NCI-H146 treated with DMSO at 0.1 percent for 48 hours (cell line): ENCODE data around the gene NIN.

Experiments used
- DNase-seq: peaks from one replicate; lab custom pipeline; 2025; ENCODE audit not compliant: unreplicated experiment; lab: John Stamatoyannopoulos, UW

NIN gene

GRCh38 chr14:50844391-50844790, 13.4 kb upstream of the NIN start:
- no peak for DNase-seq

DNA sequence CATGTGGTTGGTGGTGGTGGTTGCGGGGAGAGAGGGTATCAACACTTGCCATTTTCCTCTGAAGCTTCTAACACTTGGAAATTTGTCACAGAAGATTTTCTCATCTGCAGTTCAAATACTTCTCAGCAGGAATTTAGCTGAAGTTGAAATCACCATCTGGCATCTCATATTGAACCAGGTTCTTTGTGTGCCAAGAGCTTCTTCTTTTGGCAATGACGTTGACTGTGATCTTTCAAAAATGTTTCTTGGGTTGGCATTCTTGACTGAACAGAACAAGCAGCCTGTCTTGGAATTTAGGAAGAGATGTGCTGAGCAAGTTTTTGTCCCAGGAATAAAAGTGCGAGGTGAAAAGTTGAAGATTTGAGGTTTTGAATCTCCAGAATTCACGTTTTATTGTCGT, 8.7 kb upstream of the NIN start:
- no peak for DNase-seq

DNA sequence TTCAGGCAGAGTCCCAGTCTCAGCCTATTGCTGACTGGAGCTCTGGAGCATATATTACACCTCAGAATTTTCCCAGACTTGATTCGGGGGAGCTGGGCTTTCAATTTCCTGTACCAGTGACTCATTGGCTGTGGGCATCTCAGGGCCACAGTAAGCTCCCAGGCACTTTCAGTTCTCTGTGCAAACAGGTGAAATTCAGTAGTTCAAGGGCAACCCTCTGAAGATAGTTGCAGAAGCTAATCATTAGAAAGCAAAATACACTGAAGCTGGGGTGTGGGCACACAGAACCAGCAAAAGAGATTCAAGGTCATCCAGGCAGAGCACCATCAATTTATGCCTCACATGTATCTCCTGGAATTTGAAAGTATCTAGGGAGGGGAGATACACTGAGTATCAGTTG, 8.1 kb upstream of the NIN start:
- DNase-seq, result no peak

- no peak for DNase-seq
These were observed 7.0 kb upstream of the NIN start for GRCh38 chr14:50837850-50838470.

DNA sequence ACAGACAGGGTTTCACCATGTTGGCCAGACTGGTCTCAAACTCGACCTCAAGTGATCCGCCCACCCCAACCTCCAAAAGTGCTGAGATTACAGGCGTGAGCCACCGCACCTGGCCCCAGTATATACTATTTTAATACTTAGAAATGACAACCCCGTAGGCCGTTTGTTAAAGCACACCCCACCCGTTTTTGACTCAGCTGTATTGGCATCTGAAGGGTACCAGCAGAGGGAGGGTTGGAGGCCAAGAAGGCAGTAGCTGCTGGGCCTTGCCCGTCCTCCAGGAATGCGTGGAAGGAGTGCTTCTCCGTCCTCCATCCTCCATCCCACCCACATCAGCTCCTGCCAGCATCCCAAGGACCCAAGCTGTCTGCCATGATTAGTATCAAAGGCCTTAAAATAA, 6.3 kb upstream of the NIN start:
- DNase-seq, result no peak

DNA sequence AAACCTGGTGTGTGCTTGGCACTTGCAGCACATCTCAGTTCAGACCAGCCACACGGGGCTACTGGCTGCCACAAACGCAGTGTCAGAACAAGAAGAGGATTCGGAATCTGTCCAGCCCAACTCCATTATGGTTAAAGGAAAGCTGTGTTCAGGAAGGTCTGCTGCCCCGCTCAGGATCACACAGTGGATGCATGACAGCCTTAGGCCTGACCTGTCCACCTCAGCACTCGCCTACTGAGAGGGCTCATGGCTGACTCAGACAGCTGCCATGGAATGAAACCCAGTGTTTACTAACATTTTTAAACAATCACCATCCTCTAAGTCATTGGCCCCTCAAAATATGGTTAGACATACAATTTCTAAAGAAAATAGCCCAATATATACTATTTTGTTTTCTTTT, 5.6 kb upstream of the NIN start:
- no peak for DNase-seq

DNA sequence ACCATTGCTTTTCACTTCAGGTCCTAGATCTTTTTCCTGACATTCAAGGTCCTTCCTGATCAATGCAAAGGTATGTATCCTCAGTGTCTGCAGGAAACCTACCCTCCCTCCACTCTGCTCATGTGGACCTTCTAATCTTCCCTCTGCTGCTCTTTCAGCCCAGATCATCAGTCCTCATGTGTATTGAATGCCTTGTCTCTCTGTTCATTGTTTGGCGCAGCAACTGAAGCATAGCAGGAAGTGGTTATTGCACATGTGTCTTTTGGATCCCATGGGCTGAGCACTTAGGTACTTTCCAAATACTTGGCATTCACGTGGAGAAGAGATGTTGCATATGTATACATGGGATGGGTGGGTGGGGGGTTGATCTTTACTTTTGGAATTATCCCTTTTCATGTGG, 4.3 kb upstream of the NIN start:
- DNase-seq, result no peak

DNA sequence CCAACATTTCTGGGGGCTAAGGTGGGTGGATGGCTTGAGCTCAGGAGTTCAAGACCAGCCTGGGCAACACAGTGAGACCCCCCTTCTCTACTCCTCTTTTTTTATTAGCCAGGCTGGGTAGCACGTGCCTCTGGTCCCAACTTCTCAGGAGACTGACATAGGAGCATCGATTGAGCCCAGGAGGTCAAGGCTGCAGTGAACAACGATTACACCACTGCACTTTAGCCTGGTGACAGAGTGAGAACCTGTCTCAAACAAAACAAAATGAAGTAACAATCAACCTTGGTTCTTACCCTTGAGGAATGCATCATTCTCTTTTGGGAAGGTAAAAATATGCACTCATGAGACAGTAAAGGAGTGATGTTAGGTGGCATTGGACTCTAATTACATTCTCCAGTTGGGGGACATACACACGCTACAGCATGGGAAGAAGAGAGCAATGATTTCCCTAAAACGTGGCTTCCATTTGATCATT, 3.9 kb upstream of the NIN start:
- no peak for DNase-seq

- no peak for DNase-seq
These were observed 2.1 kb upstream of the NIN start for GRCh38 chr14:50832935-50833630.

GRCh38 chr14:50831726-50832168, 785 bp upstream of the NIN start:
- DNase-seq, result no peak

DNA sequence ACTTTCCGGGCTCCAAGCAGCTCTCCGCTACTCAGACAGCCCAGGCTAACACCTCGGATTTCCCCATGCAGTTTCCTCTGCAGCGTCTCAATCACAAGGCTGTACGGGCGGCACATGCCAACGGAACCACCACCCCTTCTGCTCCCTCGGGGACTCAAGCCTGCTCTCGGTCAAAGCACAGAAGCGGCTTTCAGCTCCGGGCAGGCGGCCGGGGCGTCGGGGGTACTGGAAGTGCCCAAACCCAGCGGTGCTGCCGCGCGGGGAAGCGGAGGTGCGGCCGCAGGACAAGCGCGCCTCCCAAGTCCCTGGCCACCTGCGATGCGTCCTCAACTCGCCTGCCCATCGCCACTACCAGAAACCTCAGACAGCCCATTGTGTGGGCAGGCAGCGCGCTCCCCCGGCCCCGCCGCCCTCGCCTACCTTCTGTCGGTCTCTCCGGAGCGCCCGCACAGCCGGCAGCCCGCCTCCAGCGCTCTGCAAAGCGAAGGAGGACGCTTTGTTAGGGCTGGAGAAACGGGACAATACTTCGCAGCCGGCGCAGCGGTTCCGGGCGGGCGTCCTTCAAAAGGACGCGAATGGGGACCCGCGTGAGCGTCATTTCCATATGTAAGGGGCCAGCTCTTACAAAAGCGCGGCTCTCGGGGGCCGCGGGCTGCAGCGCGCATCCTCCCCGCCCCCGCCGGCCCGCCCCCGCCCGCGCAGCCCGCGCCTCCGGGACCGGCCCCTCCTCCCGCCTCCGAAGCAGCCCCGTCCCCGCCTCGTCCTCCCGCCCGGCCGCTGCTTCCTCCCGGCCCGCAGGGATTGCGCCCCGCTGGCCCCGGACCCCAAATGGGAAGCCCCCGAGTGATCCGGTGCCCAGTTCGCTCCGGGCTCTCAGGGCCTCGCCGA, 674 bp downstream of the NIN start:
- DNase-seq, result peak; percentile 56

GRCh38 chr14:50829489-50830043, 1.4 kb downstream of the NIN start:
- DNase-seq, result no peak

GRCh38 chr14:50828721-50829488, 2.1 kb downstream of the NIN start:
- no peak for DNase-seq

DNA sequence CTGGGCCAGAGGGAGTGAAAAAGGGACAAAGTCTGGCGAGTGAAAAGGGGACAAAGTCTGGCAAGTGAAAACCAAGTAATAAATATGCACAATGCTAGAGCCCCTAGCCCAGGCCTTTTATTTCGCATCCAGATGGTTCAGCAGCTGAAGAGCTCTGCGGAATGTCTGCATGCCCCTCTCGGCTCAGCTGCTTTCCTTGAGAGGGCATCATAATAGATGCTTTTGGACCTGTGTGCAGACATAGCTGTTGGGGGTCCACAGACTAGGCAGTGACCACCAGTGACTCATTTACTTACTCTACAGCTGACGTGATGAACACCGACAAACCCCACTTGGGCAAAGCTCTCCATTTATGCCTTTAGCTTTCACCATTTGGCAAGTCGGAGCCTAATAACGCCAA, 4.3 kb downstream of the NIN start:
- DNase-seq, result no peak

- DNase-seq, result no peak
These were observed 5.7 kb downstream of the NIN start for GRCh38 chr14:50825307-50825706.

DNA sequence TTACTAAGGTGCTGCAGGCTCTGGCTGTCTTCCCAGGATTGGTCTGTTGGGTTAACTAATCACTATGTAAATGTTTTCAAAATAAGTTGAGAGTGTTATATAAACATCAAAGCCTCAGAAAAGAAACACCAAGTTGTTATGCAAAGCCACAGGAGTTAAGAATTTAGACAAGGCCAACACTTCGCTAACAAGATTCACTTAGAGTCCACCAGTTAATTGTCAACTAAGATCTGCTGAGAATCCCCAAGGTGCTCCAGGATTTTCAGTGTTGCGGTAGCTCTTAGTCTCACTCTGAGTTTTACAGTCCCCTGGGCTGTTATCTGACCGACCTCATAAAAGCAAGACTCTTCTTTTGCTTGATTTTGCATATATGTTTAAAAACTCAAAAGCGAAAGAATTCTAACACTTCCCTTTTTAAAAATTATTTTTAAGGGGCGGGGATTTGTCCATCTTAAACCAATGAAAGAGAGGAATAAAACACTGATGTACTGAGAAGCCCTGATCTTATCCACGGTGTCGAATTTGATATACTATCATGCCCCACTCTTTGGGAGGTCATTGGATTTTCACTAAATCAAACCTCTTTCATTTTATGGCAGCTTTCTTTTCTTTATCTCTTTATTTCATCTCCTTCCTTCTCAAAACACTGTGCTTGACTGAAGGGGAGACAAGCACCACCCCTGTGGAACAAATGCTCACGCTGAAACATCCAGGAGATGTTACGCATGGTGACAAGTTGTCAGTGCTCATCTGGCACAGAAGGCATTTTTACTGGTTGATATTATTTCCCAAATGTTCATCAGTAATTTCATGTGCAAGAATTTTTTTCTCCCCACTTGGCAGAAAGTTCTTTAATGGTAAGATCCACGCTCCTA, 7.0 kb downstream of the NIN start:
- no peak for DNase-seq

- no peak for DNase-seq
These were observed 7.8 kb downstream of the NIN start for GRCh38 chr14:50823051-50823761.

DNA sequence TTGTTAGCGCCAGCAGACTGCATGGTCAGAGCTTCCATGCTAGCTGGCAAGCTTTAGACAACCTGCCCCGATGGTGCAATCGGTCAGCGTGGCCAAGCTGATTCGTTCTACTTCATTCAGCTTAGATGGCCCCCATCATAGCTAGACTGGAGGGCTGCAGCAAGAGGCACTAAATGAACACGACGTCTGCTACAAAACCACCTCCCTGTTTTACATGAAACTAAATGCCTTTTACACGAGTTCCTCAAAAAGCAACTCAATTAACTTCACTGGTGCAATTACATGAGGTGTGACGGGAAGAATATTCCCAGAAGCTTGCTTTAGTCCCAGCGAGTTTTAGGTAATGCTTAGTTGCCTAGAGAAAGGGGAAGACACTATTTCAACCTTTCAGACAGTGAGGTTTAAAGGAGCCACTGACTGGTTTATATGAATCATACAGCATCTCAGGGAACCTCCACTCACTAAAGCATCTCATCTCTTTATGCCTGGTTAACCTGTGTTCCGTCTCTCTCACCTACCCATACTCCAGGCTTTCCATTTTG, 8.4 kb downstream of the NIN start:
- DNase-seq, result no peak
